Embryonic facial prominence (tissue), 1 donor: ENCODE results near the gene LARGE1.
A peak's percentile ranks its signal among the peaks of the same experiment; 100 is the strongest.

Experiments
- DNase-seq: peaks from one replicate; pipeline ENCODE4 v3.0.0-alpha.2; 2016; ENCODE audit errors: extremely low spot score

The LARGE1 gene

GRCh38 chr22:33659448-33659847 lies 260.8 kb downstream of the LARGE1 start:
- no peak for DNase-seq

GRCh38 chr22:33658775-33659174 lies 261.5 kb downstream of the LARGE1 start:
- DNase-seq, result peak; percentile 31

- no peak for DNase-seq
Observed at GRCh38 chr22:33657670-33658069, 262.6 kb downstream of the LARGE1 start.

- no peak for DNase-seq
Observed at GRCh38 chr22:33656808-33657628, 263.3 kb downstream of the LARGE1 start.

- no peak for DNase-seq
Observed at GRCh38 chr22:33654173-33654895, 265.9 kb downstream of the LARGE1 start.

- DNase-seq, result no peak
Observed at GRCh38 chr22:33653532-33654063, 266.7 kb downstream of the LARGE1 start.

GRCh38 chr22:33652615-33653014 lies 267.7 kb downstream of the LARGE1 start:
- DNase-seq, result no peak

GRCh38 chr22:33650244-33650643 lies 270.0 kb downstream of the LARGE1 start:
- no peak for DNase-seq

- DNase-seq, result no peak
Observed at GRCh38 chr22:33648478-33648877, 271.8 kb downstream of the LARGE1 start.

GRCh38 chr22:33640900-33641299 lies 279.4 kb downstream of the LARGE1 start:
- no peak for DNase-seq

GRCh38 chr22:33639588-33640254 lies 280.6 kb downstream of the LARGE1 start:
- DNase-seq, result no peak

- DNase-seq, result no peak
Observed at GRCh38 chr22:33635766-33636165, 284.5 kb downstream of the LARGE1 start.

- no peak for DNase-seq
Observed at GRCh38 chr22:33631777-33632176, 288.5 kb downstream of the LARGE1 start.

- no peak for DNase-seq
Observed at GRCh38 chr22:33625959-33626358, 294.3 kb downstream of the LARGE1 start.

GRCh38 chr22:33620085-33620484 lies 300.2 kb downstream of the LARGE1 start:
- no peak for DNase-seq

- no peak for DNase-seq
Observed at GRCh38 chr22:33606504-33606903, 313.8 kb downstream of the LARGE1 start.

GRCh38 chr22:33605666-33606065 lies 314.6 kb downstream of the LARGE1 start:
- DNase-seq, result no peak

GRCh38 chr22:33605221-33605620 lies 315.1 kb downstream of the LARGE1 start:
- DNase-seq, result no peak

- DNase-seq, result no peak
Observed at GRCh38 chr22:33601062-33601461, 319.2 kb downstream of the LARGE1 start.

- DNase-seq, result no peak
Observed at GRCh38 chr22:33600595-33600994, 319.7 kb downstream of the LARGE1 start.

GRCh38 chr22:33600113-33600512 lies 320.2 kb downstream of the LARGE1 start:
- DNase-seq, result no peak

- no peak for DNase-seq
Observed at GRCh38 chr22:33599596-33599995, 320.7 kb downstream of the LARGE1 start.
